Prostate gland (tissue), 2 donors: Measurements from ENCODE around the gene ACTR1A. TPM values are rescaled to one million over a fixed set of nuclear protein-coding genes. Genes with fewer than 3 reads are reported as not detected.

Experiments
- DNase-seq: peaks from one replicate; pipeline ENCODE4 v3.0.0-alpha.2; 2019; ENCODE audit warnings: low spot score
- H3K27ac ChIP-seq, 2 donors: fragments of 200-600 bp; sonication (generic); 2 replicates each; pipeline ENCODE4 v1.5.1; 2017 to 2019
- H3K27me3 ChIP-seq: fragments of 200-600 bp; sonication (generic); replicated peaks from 2 replicates; pipeline ENCODE4 v1.5.1; 2019; ENCODE audit not compliant: insufficient read depth
- H3K36me3 ChIP-seq, 2 donors: fragments of 200-600 bp; sonication (generic); 1 replicate in 1 of 2; 2 replicates in 1 of 2; pipeline versions ENCODE4 v1.5.1 to v1.8.1; 2017 to 2019
- H3K4me1 ChIP-seq: fragments of 200-600 bp; sonication (generic); replicated peaks from 2 replicates; pipeline ENCODE4 v1.5.1; 2019
- H3K4me3 ChIP-seq, 2 donors: fragments of 200-600 bp; sonication (generic); 2 replicates each; pipeline ENCODE4 v1.5.1; 2017 to 2019
- H3K9me3 ChIP-seq: fragments of 200-600 bp; sonication (generic); 2 replicates; pipeline ENCODE4 v1.5.1; 2017
- CTCF ChIP-seq, 4 experiments: fragments of 200-600 bp in 2 of 4; fragments of 450-650 bp in 2 of 4; sonication (generic) in 2 of 4; IDR thresholded peaks; 1 replicate in 3 of 4; 2 replicates in 1 of 4; pipeline ENCODE4 v1.5.1; 2016 to 2019; ENCODE audit warnings: antibody characterized with exemption in 4 of 4, mild to moderate bottlenecking in 2 of 4, moderate library complexity in 2 of 4
- POLR2A ChIP-seq: fragments of 450-650 bp; IDR thresholded peaks from one replicate; pipeline ENCODE4 v1.6.1; 2016; ENCODE audit warnings: antibody characterized with exemption, mild to moderate bottlenecking
- POLR2AphosphoS5 ChIP-seq: sonication (generic); formaldehyde crosslinking; IDR thresholded peaks from one replicate; pipeline ENCODE4 v1.6.1; 2017; ENCODE audit warnings: antibody characterized with exemption
- WGBS: methylation state at CpG from one replicate; pipeline ENCODE4 v1.1.5; 2018; 5-methylcytosine and 5-hydroxymethylcytosine counted together
- intact Hi-C: fragments of 100-400 bp; cut with DNase I; formaldehyde crosslinking; loops from one replicate; pipeline ENCODE4 v1.14.2; 2022
- total RNA-seq, 2 donors: library from RNA; depleted of rRNA; stranded (reverse); fragments of >200 nt; gene quantifications; one replicate each; pipeline ENCODE4 v1.1.0, GENCODE V29; 2016

ACTR1A gene
- total RNA-seq, 2 donors from 2014 or later: 75.6 to 95.9 TPM

DNA sequence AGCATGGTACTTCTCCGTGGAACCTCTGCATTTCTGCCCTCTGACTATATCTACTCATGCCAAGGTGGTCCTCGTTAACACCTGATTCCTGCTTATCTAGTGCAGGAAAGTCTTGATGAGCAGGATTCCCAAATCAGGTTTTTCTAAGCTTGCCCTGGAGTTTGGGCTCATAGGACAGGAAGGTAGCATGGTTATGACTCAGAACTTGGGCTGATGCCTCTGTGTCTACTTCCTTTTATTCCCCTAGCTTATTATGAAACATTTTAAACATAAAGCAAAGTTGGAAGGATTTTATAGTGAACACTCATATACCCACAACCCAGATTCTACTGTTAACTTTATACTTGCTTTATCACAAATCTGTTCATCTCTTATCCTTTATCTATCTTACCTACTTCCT, 6.9 kb upstream of the ACTR1A start:
- no peaks in the 10 kb centered on the region for H3K27me3 ChIP-seq
- no peak overlapping the region for H3K4me3 ChIP-seq
- intact Hi-C loops: loop anchor here (5.0 to 10.0 kb wide), 2 partner anchors 88 to 115 kb away; partner anchors contain the start of gene NFKB2
- H3K27ac ChIP-seq: peak overlapping the region in 1 of 2 donors; percentile 59
- WGBS: 42% methylated on average over 2 of the region's 2 CpGs
- no peaks in the 10 kb centered on the region for H3K9me3 ChIP-seq
- TF ChIP-seq POLR2AphosphoS5: peak; percentile 31
- TF ChIP-seq CTCF (IDR thresholded peaks at IDR 0.05): no peak
- DNase-seq: peak; percentile 28
- peaks cover 19% of the 10 kb centered on the region for H3K4me1 ChIP-seq
- H3K36me3 ChIP-seq: no peaks in the 10 kb centered on the region

DNA sequence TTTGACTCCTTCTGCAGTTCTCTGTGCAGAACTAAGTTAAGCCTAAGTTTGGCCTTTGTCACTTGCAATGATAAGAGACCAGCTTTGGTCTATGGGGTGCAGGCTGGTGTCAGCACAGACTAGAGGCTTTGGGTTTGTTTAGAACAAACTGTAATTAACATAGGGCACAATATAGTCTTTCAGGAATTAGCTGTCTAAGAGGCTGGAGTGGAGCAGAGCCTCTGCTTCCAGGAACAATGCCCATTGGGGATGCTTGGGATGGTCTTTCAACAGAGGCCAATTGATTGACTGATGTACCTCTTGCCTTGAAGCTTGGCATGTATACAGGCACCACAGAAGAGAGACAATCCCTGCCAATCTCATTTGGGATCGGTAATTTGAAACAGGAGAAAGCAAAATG, 6.0 kb upstream of the ACTR1A start:
- Histone ChIP-seq H3K4me3 (no peak overlapping the region), H3K27me3 (no peaks in the 10 kb centered on the region), H3K4me1 (peaks cover 19% of the 10 kb centered on the region), H3K36me3 (no peaks in the 10 kb centered on the region), H3K27ac (peak overlapping the region in 1 of 2 donors; percentile 59), H3K9me3 (no peaks in the 10 kb centered on the region)
- DNase-seq: no peak
- whole genome bisulfite sequencing: 70% methylated on average over 1 of the region's 1 CpG
- intact Hi-C loops: loop anchor here (5.0 to 10.0 kb wide), 2 partner anchors 89 to 114 kb away; partner anchors contain the start of gene NFKB2
- TF ChIP-seq POLR2AphosphoS5 (no peak), CTCF (IDR thresholded peaks at IDR 0.05) (no peak), POLR2A (no peak)

- DNase-seq: peak; percentile 72
- Histone ChIP-seq H3K9me3 (no peaks in the 10 kb centered on the region), H3K36me3 (no peaks in the 10 kb centered on the region), H3K4me3 (no peak overlapping the region), H3K4me1 (peaks cover 19% of the 10 kb centered on the region), H3K27ac (peak overlapping the region in 1 of 2 donors; percentile 88), H3K27me3 (no peaks in the 10 kb centered on the region)
- 40% methylated on average over 3 of the region's 3 CpGs for WGBS
- TF ChIP-seq POLR2AphosphoS5: peak; percentile 86
- no peak for TF ChIP-seq POLR2A
- TF ChIP-seq CTCF (IDR thresholded peaks at IDR 0.05): no peak
- intact Hi-C loops: loop anchor here (5.0 to 10.0 kb wide), 2 partner anchors 90 to 113 kb away; partner anchors contain the start of gene NFKB2
Observed at GRCh38 chr10:102507521-102507920, 5.0 kb upstream of the ACTR1A start.

GRCh38 chr10:102505462-102506115, 3.1 kb upstream of the ACTR1A start:
- H3K4me1 ChIP-seq: peaks cover 14% of the 10 kb centered on the region
- H3K27me3 ChIP-seq: no peaks in the 10 kb centered on the region
- intact Hi-C loops: loop anchor here (2.0 to 10.0 kb wide), 3 partner anchors 79 to 111 kb away; partner anchors contain the start of gene NFKB2
- H3K9me3 ChIP-seq: no peaks in the 10 kb centered on the region
- H3K4me3 ChIP-seq: peak overlapping the region in 1 of 2 donors; percentile 95
- 74% methylated on average over 10 of the region's 10 CpGs for WGBS
- DNase-seq: no peak
- TF ChIP-seq POLR2AphosphoS5: no peak
- no peak for TF ChIP-seq POLR2A
- TF ChIP-seq CTCF (IDR thresholded peaks at IDR 0.05): no peak
- peak overlapping the region; percentile 87 to 88 for H3K27ac ChIP-seq
- H3K36me3 ChIP-seq: no peaks in the 10 kb centered on the region

- intact Hi-C loops: loop anchor here (2.0 to 10.0 kb wide), 3 partner anchors 80 to 110 kb away; partner anchors contain the start of gene NFKB2
- DNase-seq: no peak
- Histone ChIP-seq H3K4me1 (peaks cover 14% of the 10 kb centered on the region), H3K9me3 (no peaks in the 10 kb centered on the region), H3K36me3 (no peaks in the 10 kb centered on the region), H3K27me3 (no peaks in the 10 kb centered on the region), H3K4me3 (peak overlapping the region; percentile 88 to 95), H3K27ac (peak overlapping the region; percentile 87 to 88)
- WGBS: 2% methylated on average over 5 of the region's 5 CpGs
- TF ChIP-seq CTCF (IDR thresholded peaks at IDR 0.05): no peak
- TF ChIP-seq POLR2A: no peak
- TF ChIP-seq POLR2AphosphoS5: peak; percentile 54
Observed at GRCh38 chr10:102504976-102505300, 2.4 kb upstream of the ACTR1A start.
